HepG2 (cell line): ENCODE measurements around the gene SYNE1. TPM values are rescaled to one million over a fixed set of nuclear protein-coding genes. Genes with fewer than 3 reads are reported as not detected.
A peak's percentile ranks its signal among the peaks of the same experiment; 100 is the strongest.

Experiments used
- ATAC-seq: fragments of 200-7000 bp; cut with Tn5 transposase; 3 replicates; pipeline ENCODE4 v1.9.1; 2020; ENCODE audit warnings: mild to moderate bottlenecking, moderate library complexity
- BruUV-seq: library from RNA; stranded (reverse); fragments of 400-500 nt; replicated peaks from 2 replicates; lab custom pipeline; 2021; lab: Mats Ljungman, UMichigan
- CTCF ChIA-PET: fragments of 300-600 bp; formaldehyde crosslinking; extraction: SDS; loops from one replicate; lab custom pipeline; 2021; ENCODE audit warnings: low total read pairs, inconsistent platforms, low intra/inter-chr PET ratio; lab: Yijun Ruan, JAX
- POLR2A ChIA-PET: fragments of 350-600 bp; sonication (Branson Sonifier 250); formaldehyde crosslinking; loops from one replicate; lab custom pipeline; 2020; ENCODE audit warnings: antibody characterized with exemption, inconsistent platforms; lab: Yijun Ruan, JAX
- DNase-seq: peaks from one replicate; pipeline ENCODE4 v3.0.0-alpha.2; 2015; ENCODE audit warnings: low spot score
- FAIRE-seq: peaks from 3 replicates; lab custom pipeline; 2011; peaks lifted over from hg19 to GRCh38; lab: Jason Lieb, UNC
- H2AFZ ChIP-seq: one replicate; pipeline ENCODE4 v1.6.1; 2011; ENCODE audit warnings: low read length, inconsistent platforms
- H3K27ac ChIP-seq: fragments of 300-600 bp; 3 replicates; pipeline ENCODE4 v1.8.0; 2011; ENCODE audit warnings: mixed run types, mild to moderate bottlenecking, mixed read lengths, low read length, inconsistent platforms; ENCODE audit not compliant: insufficient read depth; ENCODE audit errors: extremely low read length
- H3K27me3 ChIP-seq, 2 experiments: fragments of 200-600 bp in 1 of 2; 2 replicates in 1 of 2; 3 replicates in 1 of 2; pipeline versions ENCODE4 v1.6.0 to v1.8.0; 2011; ENCODE audit warnings: low read length in 2 of 2, mild to moderate bottlenecking in 2 of 2, moderate library complexity in 2 of 2, inconsistent platforms in 1 of 2; ENCODE audit not compliant: insufficient read depth in 2 of 2, control insufficient read depth in 1 of 2
- H3K36me3 ChIP-seq, 2 experiments: fragments of 200-600 bp in 1 of 2; replicated peaks in 1 of 2; 2 replicates in 1 of 2; 3 replicates in 1 of 2; pipeline versions ENCODE4 v1.5.1 to v1.8.0; 2011; ENCODE audit warnings: low read length in 2 of 2, inconsistent platforms in 1 of 2; ENCODE audit not compliant: insufficient read depth in 2 of 2, control insufficient read depth in 1 of 2
- H3K4me1 ChIP-seq: 2 replicates; pipeline ENCODE4 v1.5.1; 2012; ENCODE audit warnings: low read length, inconsistent platforms; ENCODE audit not compliant: insufficient read depth
- H3K4me2 ChIP-seq: 2 replicates; pipeline ENCODE4 v1.6.0; 2011; ENCODE audit warnings: low read depth, low read length, inconsistent platforms
- H3K4me3 ChIP-seq, 3 experiments: fragments of 200-600 bp in 1 of 3; sonication (generic), shearing (Covaris generic) in 1 of 3; replicated peaks in 1 of 3; 2 replicates each; pipeline ENCODE4 v1.5.1; 2011 to 2016; ENCODE audit warnings: low read length in 3 of 3, inconsistent platforms in 2 of 3, low read depth in 2 of 3, mild to moderate bottlenecking in 2 of 3, control low read depth in 1 of 3, mixed read lengths in 1 of 3; ENCODE audit not compliant: insufficient read depth in 1 of 3
- H3K79me2 ChIP-seq: one replicate; pipeline ENCODE4 v1.6.1; 2011; ENCODE audit warnings: low read length, inconsistent platforms; ENCODE audit not compliant: insufficient read depth
- H3K9ac ChIP-seq: 2 replicates; pipeline ENCODE4 v1.6.0; 2011; ENCODE audit warnings: mild to moderate bottlenecking, low read depth, low read length, inconsistent platforms; ENCODE audit not compliant: insufficient read depth
- H3K9me3 ChIP-seq: 2 replicates; pipeline ENCODE4 v1.5.1; 2012; ENCODE audit warnings: mild to moderate bottlenecking, low read length
- H4K20me1 ChIP-seq: 2 replicates; pipeline ENCODE4 v1.6.0; 2011; ENCODE audit warnings: inconsistent platforms, mild to moderate bottlenecking, low read length, moderate library complexity; ENCODE audit not compliant: insufficient read depth
- GABPA ChIP-seq, 2 experiments: IDR thresholded peaks; 2 replicates each; pipeline ENCODE4 v1.6.1; 2011 to 2016; ENCODE audit warnings: low read depth in 2 of 2, low read length in 1 of 2, missing biosample characterization in 1 of 2, missing genetic modification characterization in 1 of 2
- GABPB1 ChIP-seq: IDR thresholded peaks from 2 replicates; pipeline ENCODE4 v1.6.1; 2016; ENCODE audit warnings: mild to moderate bottlenecking, missing genetic modification reagents, moderate library complexity, missing compliant biosample characterization
- PAX8 ChIP-seq: sonication (generic); formaldehyde crosslinking; IDR thresholded peaks from 2 replicates; pipeline ENCODE4 v1.8.0; 2022; ENCODE audit warnings: mild to moderate bottlenecking, missing genetic modification reagents, borderline replicate concordance
- RAD51 ChIP-seq: fragments of 450-650 bp; IDR thresholded peaks from 2 replicates; pipeline ENCODE4 v1.6.1; 2016; ENCODE audit warnings: borderline replicate concordance
- RARG ChIP-seq: sonication (generic); formaldehyde crosslinking; IDR thresholded peaks from 2 replicates; pipeline ENCODE4 v1.4.0; 2020; ENCODE audit warnings: low read depth, mild to moderate bottlenecking, missing genetic modification reagents
- ZFAT ChIP-seq: sonication (generic); formaldehyde crosslinking; conservative IDR thresholded peaks from 2 replicates; pipeline ENCODE4 v1.8.1; 2023; ENCODE audit warnings: missing genetic modification reagents, inconsistent platforms
- ZNF367 ChIP-seq: sonication (generic); formaldehyde crosslinking; IDR thresholded peaks from 2 replicates; pipeline ENCODE4 v1.4.0; 2020; ENCODE audit warnings: missing genetic modification reagents, borderline replicate concordance
- WGBS: methylation state at CpG from one replicate; pipeline ENCODE4 v1.1.6; 2017; ENCODE audit warnings: low lambda C conversion rate; 5-methylcytosine and 5-hydroxymethylcytosine counted together
- in situ Hi-C: cut with HindIII; loops from 2 replicates; pipeline ENCODE4 v1.10.0; 2017; ENCODE audit warnings: low pct_unique_long_range_greater_than_20kb; ENCODE audit not compliant: extremely low pct_ligation_motif_present
- intact Hi-C: fragments of 100-400 bp; cut with micrococcal nuclease; formaldehyde crosslinking; loops from one replicate; pipeline ENCODE4 v1.10.0; 2022; ENCODE audit not compliant: unreplicated experiment
- polyA plus RNA-seq, 8 experiments: library from polyadenylated mRNA; depleted of rRNA in 3 of 8; stranded (reverse) in 7 of 8; unstranded in 1 of 8; fragments of >200 nt; fragmentation: Illumina TruSeq in 4 of 8; extraction: Trizol in 4 of 8; gene quantifications; 2 replicates each; pipeline versions ENCODE4 v1.2.1 to v1.2.3, GENCODE V29; 2011 to 2016; ENCODE audit warnings: low read depth in 4 of 8, missing spikeins in 1 of 8, mixed read lengths in 1 of 8; ENCODE audit not compliant: insufficient read depth in 1 of 8
- total RNA-seq, 5 experiments: library from RNA; depleted of rRNA; stranded (reverse); fragments of >200 nt; fragmentation: Illumina TruSeq; extraction: Trizol; gene quantifications; 2 replicates each; pipeline ENCODE4 v1.2.3, GENCODE V29; 2016; ENCODE audit warnings: low read depth in 1 of 5
- TF ChIP-seq, protein P1 (sequence below), 2 experiments: sonication (generic) in 1 of 2; formaldehyde crosslinking in 1 of 2; IDR thresholded peaks; 2 replicates each; pipeline versions ENCODE4 v1.5.1 to v1.6.1; 2011 to 2020; ENCODE audit warnings: borderline replicate concordance in 1 of 2, low read depth in 1 of 2, low read length in 1 of 2, mild to moderate bottlenecking in 1 of 2, missing genetic modification reagents in 1 of 2, moderate library complexity in 1 of 2
- TF ChIP-seq, protein P2 (sequence below): sonication (generic); formaldehyde crosslinking; IDR thresholded peaks from 2 replicates; pipeline ENCODE4 v1.9.0; 2021; ENCODE audit warnings: missing genetic modification reagents, borderline replicate concordance

The SYNE1 gene
- total and polyA plus RNA-seq, 2 of the 13 experiments (the other 11 are each of a cell fraction or from before 2014, with no cell fraction given): 5.5 to 15.9 TPM

DNA sequence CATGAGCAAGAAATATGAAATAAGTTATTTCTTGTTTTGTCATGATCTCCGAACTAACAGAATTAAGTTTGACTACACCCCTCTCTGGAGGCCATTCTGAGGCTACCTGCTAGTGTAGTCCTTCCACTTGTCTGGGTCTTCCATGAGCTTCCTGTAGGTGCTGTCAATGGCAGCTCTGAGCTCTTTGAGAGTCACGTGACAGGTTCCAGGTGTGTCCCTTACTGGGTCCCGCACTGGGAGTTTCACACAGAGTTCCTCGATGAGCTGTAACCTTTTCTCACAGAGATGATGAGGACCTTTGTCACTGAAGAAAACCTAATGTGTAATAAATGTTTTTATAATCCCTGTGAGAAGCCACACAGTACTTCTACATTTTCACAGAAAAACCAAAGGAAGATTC lies 186.6 kb downstream of the SYNE1 start:
- H3K4me3 ChIP-seq: no peak overlapping the region
- H3K9me3 ChIP-seq: no peaks in the 10 kb centered on the region
- no peak overlapping the region for H3K27ac ChIP-seq
- in situ Hi-C loops: no loop called here
- ChIA-PET POLR2A (no interaction called here), CTCF (no interaction called here)
- no peaks in the 10 kb centered on the region for H3K79me2 ChIP-seq
- H3K4me2 ChIP-seq: no peak overlapping the region
- H3K36me3 ChIP-seq: no peaks in the 10 kb centered on the region
- no peaks in the 10 kb centered on the region for H3K4me1 ChIP-seq
- no peaks in the 10 kb centered on the region for H4K20me1 ChIP-seq
- intact Hi-C loops: no loop called here
- ATAC-seq (no peak), DNase-seq (no peak), FAIRE-seq (no peak)
- no peak overlapping the region for H3K9ac ChIP-seq
- no peaks in the 10 kb centered on the region for H3K27me3 ChIP-seq
- no peak overlapping the region for H2AFZ ChIP-seq
- no TSS peak for BruUV-seq
- TF ChIP-seq, protein P1, sequence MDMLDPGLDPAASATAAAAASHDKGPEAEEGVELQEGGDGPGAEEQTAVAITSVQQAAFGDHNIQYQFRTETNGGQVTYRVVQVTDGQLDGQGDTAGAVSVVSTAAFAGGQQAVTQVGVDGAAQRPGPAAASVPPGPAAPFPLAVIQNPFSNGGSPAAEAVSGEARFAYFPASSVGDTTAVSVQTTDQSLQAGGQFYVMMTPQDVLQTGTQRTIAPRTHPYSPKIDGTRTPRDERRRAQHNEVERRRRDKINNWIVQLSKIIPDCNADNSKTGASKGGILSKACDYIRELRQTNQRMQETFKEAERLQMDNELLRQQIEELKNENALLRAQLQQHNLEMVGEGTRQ (IDR thresholded peaks at IDR 0.05; ENCODE audit: low read depth, low read length): peak; percentile 46
- TF ChIP-seq, protein P1 (CRISPR knock-in tag; IDR thresholded peaks at IDR 0.05; ENCODE audit: borderline replicate concordance): no peak
- TF ChIP-seq RAD51: peak; percentile 64; the same call in 1 of the 2 replicates
- no peak for TF ChIP-seq ZFAT (CRISPR knock-in tag)
- WGBS: 47% methylated on average over 4 of the region's 4 CpGs

DNA sequence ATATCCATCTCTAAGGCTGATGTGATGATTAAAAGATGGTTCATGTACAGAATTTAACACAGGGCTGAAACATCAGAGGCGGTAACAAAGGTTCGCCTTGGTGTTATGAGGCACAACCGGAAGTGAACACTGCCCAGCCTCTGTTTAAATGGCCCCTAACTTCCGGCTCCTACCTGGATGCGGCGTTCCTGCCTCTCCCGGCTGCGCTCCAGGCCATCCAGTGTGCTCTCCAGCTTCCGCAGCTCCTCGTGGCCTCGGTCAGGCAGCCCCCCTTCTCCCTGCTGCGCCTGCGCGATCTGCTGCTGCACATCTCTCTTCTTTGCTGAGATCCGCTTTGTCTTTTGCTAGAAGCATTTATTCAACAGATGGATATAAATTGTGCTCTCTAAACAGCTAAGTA lies 195.3 kb downstream of the SYNE1 start:
- FAIRE-seq: no peak
- intact Hi-C loops: no loop called here
- CTCF ChIA-PET: no interaction called here
- in situ Hi-C loops: no loop called here
- DNase-seq: no peak
- H4K20me1 ChIP-seq: no peaks in the 10 kb centered on the region
- ATAC-seq: peak; percentile 27; the same call in 1 of the 3 replicates
- no peaks in the 10 kb centered on the region for H3K27me3 ChIP-seq
- H3K4me3 ChIP-seq: no peak overlapping the region
- no peak overlapping the region for H2AFZ ChIP-seq
- H3K9ac ChIP-seq: no peak overlapping the region
- H3K4me2 ChIP-seq: no peak overlapping the region
- POLR2A ChIA-PET: no interaction called here
- no peak overlapping the region for H3K27ac ChIP-seq
- TF ChIP-seq PAX8: no peak
- TF ChIP-seq GABPB1: peak; percentile 69
- TF ChIP-seq, protein P2, sequence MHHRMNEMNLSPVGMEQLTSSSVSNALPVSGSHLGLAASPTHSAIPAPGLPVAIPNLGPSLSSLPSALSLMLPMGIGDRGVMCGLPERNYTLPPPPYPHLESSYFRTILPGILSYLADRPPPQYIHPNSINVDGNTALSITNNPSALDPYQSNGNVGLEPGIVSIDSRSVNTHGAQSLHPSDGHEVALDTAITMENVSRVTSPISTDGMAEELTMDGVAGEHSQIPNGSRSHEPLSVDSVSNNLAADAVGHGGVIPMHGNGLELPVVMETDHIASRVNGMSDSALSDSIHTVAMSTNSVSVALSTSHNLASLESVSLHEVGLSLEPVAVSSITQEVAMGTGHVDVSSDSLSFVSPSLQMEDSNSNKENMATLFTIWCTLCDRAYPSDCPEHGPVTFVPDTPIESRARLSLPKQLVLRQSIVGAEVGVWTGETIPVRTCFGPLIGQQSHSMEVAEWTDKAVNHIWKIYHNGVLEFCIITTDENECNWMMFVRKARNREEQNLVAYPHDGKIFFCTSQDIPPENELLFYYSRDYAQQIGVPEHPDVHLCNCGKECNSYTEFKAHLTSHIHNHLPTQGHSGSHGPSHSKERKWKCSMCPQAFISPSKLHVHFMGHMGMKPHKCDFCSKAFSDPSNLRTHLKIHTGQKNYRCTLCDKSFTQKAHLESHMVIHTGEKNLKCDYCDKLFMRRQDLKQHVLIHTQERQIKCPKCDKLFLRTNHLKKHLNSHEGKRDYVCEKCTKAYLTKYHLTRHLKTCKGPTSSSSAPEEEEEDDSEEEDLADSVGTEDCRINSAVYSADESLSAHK (CRISPR knock-in tag): no peak
- TF ChIP-seq RARG (CRISPR knock-in tag): no peak
- peak; percentile 48 for TF ChIP-seq GABPA (IDR thresholded peaks at IDR 0.05; ENCODE audit: low read depth, low read length)
- peak; percentile 70 for TF ChIP-seq GABPA (CRISPR knock-in tag; IDR thresholded peaks at IDR 0.05; ENCODE audit: low read depth)
- TF ChIP-seq ZNF367 (CRISPR knock-in tag): 0 out of 2 replicates have a peak, but pooled peaks have one; percentile 52
- no peaks in the 10 kb centered on the region for H3K79me2 ChIP-seq
- H3K9me3 ChIP-seq: no peaks in the 10 kb centered on the region
- WGBS: 50% methylated on average over 15 of the region's 15 CpGs
- no peaks in the 10 kb centered on the region for H3K36me3 ChIP-seq
- no peaks in the 10 kb centered on the region for H3K4me1 ChIP-seq
- BruUV-seq: no TSS peak
